Activated CD8-positive, alpha-beta T cell treated with anti-CD3 and anti-CD28 coated beads for 36 hours (primary cell): Measurements from ENCODE around the gene SMTNL1. TPM values are rescaled to one million over a fixed set of nuclear protein-coding genes. Genes with fewer than 3 reads are reported as not detected.
A peak's percentile ranks its signal among the peaks of the same experiment; 100 is the strongest.

ENCODE experiments used
- ATAC-seq: fragments of 200-7000 bp; cut with Tn5 transposase; one replicate; pipeline ENCODE4 v1.10.0; 2021; ENCODE audit warnings: mild to moderate bottlenecking, moderate library complexity
- CTCF ChIA-PET: fragments of 350-600 bp; sonication (Branson Sonifier 250); formaldehyde crosslinking; loops from one replicate; lab custom pipeline; 2021; ENCODE audit warnings: antibody characterized with exemption; lab: Charles Lee
- POLR2A ChIA-PET: fragments of 350-600 bp; sonication (Branson Sonifier 250); formaldehyde crosslinking; loops from one replicate; lab custom pipeline; 2021; ENCODE audit warnings: antibody characterized with exemption; lab: Charles Lee
- DNase-seq: peaks from one replicate; pipeline ENCODE4 v3.0.0-alpha.2; 2020
- H3K27ac Mint-ChIP-seq: one replicate; pipeline ENCODE4 v1.8.0; 2021; ENCODE audit warnings: mild to moderate bottlenecking, mixed read lengths
- H3K27me3 Mint-ChIP-seq: one replicate; pipeline ENCODE4 v1.8.0; 2021; ENCODE audit warnings: mixed read lengths
- H3K36me3 Mint-ChIP-seq: one replicate; pipeline ENCODE4 v1.8.0; 2021; ENCODE audit warnings: low read depth, mixed read lengths
- H3K4me1 Mint-ChIP-seq: one replicate; pipeline ENCODE4 v1.8.0; 2021; ENCODE audit warnings: low read depth, mixed read lengths
- H3K4me3 Mint-ChIP-seq: one replicate; pipeline ENCODE4 v1.8.0; 2021; ENCODE audit warnings: mild to moderate bottlenecking, moderate library complexity, mixed read lengths
- H3K9me3 Mint-ChIP-seq: one replicate; pipeline ENCODE4 v1.8.0; 2021; ENCODE audit warnings: mixed read lengths
- CTCF ChIP-seq: fragments of 200-600 bp; IDR thresholded peaks from one replicate; pipeline ENCODE4 v1.8.0; 2022; ENCODE audit warnings: antibody characterized with exemption, mild to moderate bottlenecking
- intact Hi-C: fragments of 100-400 bp; cut with micrococcal nuclease; formaldehyde crosslinking; loops from one replicate; pipeline ENCODE4 v1.10.0; 2022
- total RNA-seq, 2 experiments: library from RNA; stranded (reverse); gene quantifications; one replicate each; pipeline ENCODE4 v1.2.3, GENCODE V29; 2021

SMTNL1 gene
- total RNA-seq, 2 experiments from 2014 or later, result not detected

GRCh38 chr11:57508341-57509170 lies 28.8 kb upstream of the SMTNL1 start:
- DNase-seq, result no peak
- peaks cover 25% of the 10 kb centered on the region for H3K4me1 Mint-ChIP-seq
- H3K9me3 Mint-ChIP-seq, result no peaks in the 10 kb centered on the region
- H3K27me3 Mint-ChIP-seq, result no peaks in the 10 kb centered on the region
- no peak for ATAC-seq
- H3K27ac Mint-ChIP-seq, result no peak overlapping the region
- H3K36me3 Mint-ChIP-seq, result peaks cover 16% of the 10 kb centered on the region
- ChIA-PET CTCF (interaction anchor here (1.2 to 6.3 kb wide), 4 partner anchors 13 to 28 kb away, joined by 3 to 93 read pairs (median 23); partner anchors contain the start of gene SMTNL1), POLR2A (interaction anchor here (1.4 kb wide), 1 partner anchor 18 kb away, joined by 3 read pairs; no protein-coding TSS in a partner anchor)
- intact Hi-C loops, result no loop called here
- no peak for TF ChIP-seq CTCF
- no peak overlapping the region for H3K4me3 Mint-ChIP-seq

- peaks cover 33% of the 10 kb centered on the region for H3K4me1 Mint-ChIP-seq
- ChIA-PET CTCF (interaction anchor here (0.6 to 2.2 kb wide), 11 partner anchors 10 to 288 kb away, joined by 3 to 32 read pairs (median 4); no protein-coding TSS in a partner anchor), POLR2A (interaction anchor here (0.6 to 1.4 kb wide), 3 partner anchors 12 to 94 kb away, joined by 3 read pairs; no protein-coding TSS in a partner anchor)
- peak overlapping the region; percentile 65 for H3K27ac Mint-ChIP-seq
- peaks cover 15% of the 10 kb centered on the region for H3K36me3 Mint-ChIP-seq
- DNase-seq (no peak), ATAC-seq (no peak)
- H3K9me3 Mint-ChIP-seq, result no peaks in the 10 kb centered on the region
- no peak for TF ChIP-seq CTCF
- intact Hi-C loops, result no loop called here
- H3K4me3 Mint-ChIP-seq, result peak overlapping the region; percentile 3
- H3K27me3 Mint-ChIP-seq, result no peaks in the 10 kb centered on the region
Observed at GRCh38 chr11:57511741-57512430, 25.5 kb upstream of the SMTNL1 start.

GRCh38 chr11:57512646-57513451 lies 24.5 kb upstream of the SMTNL1 start:
- ChIA-PET CTCF (interaction anchor here (1.0 to 7.0 kb wide), 6 partner anchors 15 to 131 kb away, joined by 3 to 170 read pairs (median 40); partner anchors contain the start of gene RTN4RL2), POLR2A (interaction anchor here (1.3 to 4.7 kb wide), 5 partner anchors 8 to 95 kb away, joined by 3 to 57 read pairs (median 18); partner anchors contain the start of genes SLC43A3 and TIMM10)
- no peak for ATAC-seq
- Mint-ChIP-seq H3K36me3 (peaks cover 13% of the 10 kb centered on the region), H3K4me1 (peaks cover 33% of the 10 kb centered on the region), H3K27ac (peak overlapping the region; percentile 61), H3K9me3 (no peaks in the 10 kb centered on the region), H3K27me3 (no peaks in the 10 kb centered on the region), H3K4me3 (peak overlapping the region; percentile 94)
- intact Hi-C loops, result no loop called here
- no peak for TF ChIP-seq CTCF
- DNase-seq, result no peak

GRCh38 chr11:57513452-57513795 lies 24.0 kb upstream of the SMTNL1 start:
- intact Hi-C loops, result no loop called here
- no peak for DNase-seq
- Mint-ChIP-seq H3K27ac (peak overlapping the region; percentile 61), H3K4me3 (peak overlapping the region; percentile 94), H3K4me1 (peaks cover 33% of the 10 kb centered on the region), H3K27me3 (no peaks in the 10 kb centered on the region), H3K36me3 (peaks cover 13% of the 10 kb centered on the region), H3K9me3 (no peaks in the 10 kb centered on the region)
- CTCF ChIA-PET, result interaction anchor here (0.6 to 7.0 kb wide), 9 partner anchors 13 to 287 kb away, joined by 3 to 170 read pairs (median 7); partner anchors contain the start of genes RTN4RL2 and UBE2L6
- POLR2A ChIA-PET, result interaction anchor here (1.1 to 4.7 kb wide), 9 partner anchors 8 to 108 kb away, joined by 3 to 57 read pairs (median 15); partner anchors contain the start of genes SLC43A3 and TIMM10
- TF ChIP-seq CTCF, result no peak
- ATAC-seq, result no peak
